NCI-H2227 (cell line): ENCODE data around the gene PRDM16.

Experiments
- DNase-seq: peaks from one replicate; lab custom pipeline; 2025; ENCODE audit not compliant: unreplicated experiment; lab: John Stamatoyannopoulos, UW

PRDM16 gene

DNA sequence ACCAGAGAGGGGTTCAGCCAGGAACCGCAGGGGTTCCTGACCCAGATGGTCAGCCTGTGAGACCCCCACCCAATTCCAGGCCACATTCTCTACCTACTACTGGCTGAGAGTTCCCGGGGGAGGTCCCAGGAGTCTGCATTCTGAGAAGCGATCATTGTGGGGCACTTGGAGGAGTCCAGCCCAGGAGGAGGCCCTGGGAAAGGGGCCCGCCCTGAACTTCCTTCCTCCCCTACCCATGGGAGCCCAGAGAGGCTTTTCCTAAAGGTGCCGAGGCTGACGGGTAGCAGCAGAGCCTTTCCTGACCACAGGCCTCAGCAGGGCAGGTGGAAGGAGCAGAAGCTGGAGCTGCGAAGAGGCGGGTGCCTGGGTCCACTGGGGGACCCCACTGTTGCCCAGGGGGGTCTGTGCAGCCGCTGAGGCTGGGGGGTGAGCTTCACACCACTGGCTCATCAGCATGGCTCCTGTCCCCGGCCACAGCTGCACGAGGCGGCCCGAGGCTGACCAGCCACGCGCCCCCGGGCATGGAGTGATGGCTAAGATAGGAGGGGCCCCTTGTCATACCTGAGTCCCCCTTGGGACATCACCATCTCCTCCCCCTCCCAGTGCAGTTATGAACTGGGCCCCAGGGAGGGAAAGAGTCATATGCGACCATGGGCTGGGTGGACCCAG lies 127.7 kb downstream of the PRDM16 start:
- no peak for DNase-seq

DNA sequence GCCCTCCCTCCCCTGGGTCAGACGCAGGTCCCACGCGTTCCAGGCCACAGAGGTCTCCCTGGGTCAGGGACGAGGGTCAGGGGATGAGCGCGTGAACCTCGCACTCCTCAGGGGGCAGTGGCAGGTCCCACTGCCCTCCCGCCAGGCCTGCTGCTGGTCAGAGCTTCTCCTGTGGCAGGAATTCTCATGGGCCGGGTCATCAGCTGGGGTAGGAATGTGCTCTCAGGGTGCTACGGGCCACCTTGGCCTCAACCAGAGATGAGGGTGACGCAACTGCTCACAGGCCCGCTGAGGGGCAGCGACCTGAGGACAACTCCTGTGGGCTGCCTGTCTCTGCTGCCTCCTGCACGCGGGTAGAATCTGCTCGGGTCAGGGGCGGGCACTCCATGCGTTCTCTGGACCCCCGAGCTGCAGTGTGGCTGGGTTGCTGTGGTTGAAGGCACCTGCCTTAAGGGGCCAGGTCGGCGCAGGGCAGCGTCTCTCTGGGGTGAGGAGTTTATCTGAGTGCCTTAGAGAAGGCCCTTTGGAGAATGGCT lies 128.8 kb downstream of the PRDM16 start:
- no peak for DNase-seq

DNA sequence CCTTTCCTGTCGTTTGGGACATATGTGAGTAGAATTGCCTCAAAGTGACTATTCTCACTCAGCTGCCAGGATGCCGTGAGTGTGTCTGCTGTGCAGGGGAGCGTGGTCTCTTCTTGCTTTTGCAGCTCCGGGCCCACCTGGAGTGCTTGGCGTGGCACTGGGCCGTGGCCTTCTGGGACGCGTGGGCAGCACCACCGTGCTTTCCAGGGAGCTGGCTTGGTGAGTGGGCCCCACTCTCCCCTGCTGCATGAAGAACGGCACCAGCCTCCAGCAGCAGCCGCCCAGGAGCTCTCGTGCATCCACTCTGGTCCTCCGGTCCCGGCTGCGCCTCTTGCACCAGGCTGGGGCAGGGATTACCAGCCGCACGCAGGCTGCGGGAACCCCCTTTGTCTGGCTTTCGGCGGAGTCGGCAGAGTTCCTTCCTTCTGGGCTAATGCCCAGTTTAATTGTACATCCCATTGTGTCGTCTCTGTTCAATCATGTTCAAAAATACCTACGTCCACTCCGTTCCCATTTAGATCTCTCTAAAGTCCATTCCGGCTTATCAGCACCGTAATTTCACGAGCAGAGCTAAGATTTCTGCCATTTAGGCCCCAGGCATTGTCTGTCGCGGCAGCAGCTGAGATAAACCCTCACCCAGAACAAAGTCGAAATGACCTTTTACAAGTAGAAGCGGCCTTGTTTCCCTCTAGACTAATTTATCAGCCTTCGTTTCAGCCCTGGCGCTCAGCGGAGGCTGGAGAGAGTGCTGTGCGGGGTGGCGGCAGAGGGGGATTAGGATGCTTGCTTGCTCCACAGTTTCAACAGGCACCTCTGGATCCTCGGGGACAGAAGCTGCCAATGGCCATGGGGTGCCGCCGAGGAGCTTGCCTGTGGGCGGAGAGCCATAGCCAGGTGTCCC lies 129.6 kb downstream of the PRDM16 start:
- DNase-seq = no peak

DNA sequence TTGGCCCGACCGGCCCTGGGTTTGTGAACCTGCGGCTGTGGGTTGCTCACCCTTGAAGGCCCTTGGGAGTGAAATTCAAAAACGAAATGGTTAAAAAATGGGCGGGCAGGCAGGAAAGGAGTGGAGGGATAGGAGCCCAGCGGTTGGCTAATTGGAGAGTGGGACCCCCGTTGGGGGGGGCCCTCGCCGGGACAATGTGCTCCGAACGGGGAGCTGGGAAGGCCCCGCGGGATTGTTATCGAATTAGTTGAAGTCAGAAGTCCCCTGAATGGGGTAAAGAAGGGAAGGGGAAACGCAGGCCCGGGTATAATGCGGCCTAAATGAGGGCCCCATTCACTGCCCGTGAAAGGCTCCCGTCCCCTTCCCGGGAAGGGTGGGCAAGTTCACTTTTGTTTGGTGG lies 135.7 kb downstream of the PRDM16 start:
- DNase-seq = no peak

DNA sequence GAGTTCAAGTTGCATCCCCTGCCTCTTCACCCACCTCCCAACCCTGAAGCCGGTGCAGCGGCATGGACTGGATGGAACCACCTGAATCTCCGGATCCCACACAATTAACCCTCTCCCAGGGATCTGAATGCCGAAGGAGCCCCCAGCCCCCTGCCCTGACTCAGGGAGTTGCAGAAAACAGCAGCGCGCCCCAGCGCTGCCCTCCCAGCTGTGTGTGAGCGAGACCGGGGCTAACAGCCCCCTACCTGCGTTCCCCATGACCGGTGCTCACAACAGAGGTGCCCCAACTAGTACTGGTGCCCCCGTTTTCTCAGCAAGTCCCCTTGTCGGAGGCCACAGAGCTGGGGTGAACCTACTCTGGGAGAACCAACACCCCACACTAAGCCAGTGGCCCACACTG lies 136.8 kb downstream of the PRDM16 start:
- no peak for DNase-seq

DNA sequence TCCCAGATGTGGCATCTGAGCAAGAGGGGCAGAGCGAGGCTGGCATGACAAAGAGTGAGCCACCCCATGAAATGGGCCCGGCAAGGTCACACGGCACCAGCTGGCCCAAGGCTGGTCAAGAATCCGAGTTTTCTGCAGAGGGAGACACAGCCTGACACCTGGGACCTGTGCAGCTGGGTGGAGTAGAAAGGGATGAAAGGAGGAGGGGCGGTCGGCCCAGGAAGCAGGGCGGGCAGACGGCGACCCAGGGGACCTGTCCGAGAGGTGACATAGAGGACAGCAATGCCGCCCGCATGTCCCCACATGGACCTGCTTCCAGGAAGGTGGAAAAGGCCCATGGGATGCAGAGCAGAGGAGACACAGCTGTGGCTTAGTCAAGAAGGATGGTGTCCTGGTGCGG lies 137.7 kb downstream of the PRDM16 start:
- no peak for DNase-seq

DNA sequence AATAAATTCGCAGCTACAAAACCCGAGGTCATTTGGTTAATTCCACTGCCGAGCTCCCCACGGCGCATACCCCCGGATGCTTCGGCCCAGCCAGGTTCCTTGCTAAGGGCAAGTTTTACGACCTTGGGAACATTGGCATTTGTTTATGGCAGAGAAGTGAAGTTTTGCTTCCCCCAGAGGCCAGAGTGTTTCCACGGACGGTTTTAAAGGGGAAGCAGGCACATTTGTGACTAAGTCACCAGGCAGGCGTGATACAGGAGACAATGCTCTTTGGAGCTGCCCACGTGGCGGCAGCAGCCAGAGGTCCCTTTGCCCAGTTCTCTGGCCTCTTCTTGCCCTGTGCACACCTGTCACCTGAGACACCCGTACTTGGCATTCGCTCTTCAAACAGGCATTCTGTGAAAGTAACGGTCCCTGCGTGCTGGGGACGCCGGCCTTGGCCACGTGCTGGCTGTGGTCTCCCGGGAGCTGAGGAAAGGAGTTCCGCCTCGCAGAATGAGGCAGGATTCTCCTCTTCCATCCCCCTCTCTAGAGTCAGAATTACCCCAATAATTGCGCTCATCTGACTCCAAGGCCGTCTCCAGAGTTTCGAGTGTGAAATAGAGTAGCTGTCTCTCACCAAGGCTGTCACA lies 138.3 kb downstream of the PRDM16 start:
- DNase-seq = no peak

DNA sequence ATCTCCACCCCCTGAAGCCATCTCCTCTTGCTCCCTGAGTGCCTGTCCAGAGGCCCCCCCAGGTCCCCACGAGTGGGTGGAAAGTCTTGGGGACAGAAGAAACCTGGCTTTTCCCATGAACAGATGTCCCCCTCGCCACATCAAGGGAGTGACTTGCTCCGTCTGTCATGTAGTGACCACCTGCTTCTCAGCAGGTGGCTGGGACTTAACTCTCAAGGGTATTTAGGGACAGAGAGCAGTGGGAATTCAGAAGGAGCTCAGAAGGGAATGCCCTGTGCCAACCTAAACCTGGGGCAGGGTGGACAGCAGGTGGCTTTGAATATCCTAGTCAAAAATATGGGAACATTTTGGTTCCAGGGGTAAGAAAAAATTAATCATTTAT lies 139.8 kb downstream of the PRDM16 start:
- no peak for DNase-seq

DNA sequence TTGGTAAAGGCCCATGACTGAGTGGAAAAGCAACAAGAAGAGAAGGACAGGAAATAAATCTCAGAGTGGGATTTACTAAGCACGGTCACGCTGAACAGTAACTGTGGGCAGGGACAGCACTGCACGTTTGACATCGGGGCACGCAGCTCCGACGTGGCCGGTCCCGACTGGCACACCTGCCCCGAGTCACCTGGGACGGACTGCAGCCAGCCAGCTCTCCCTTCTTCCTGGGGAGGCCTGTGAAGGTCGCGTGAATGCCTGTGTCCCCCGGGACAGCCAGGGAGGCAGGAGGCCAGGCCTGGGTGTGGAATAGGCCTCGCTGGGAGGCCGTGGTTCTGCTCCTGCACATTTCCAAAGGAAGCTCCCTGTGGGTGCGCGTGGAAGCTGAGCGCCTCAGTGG lies 140.2 kb downstream of the PRDM16 start:
- no peak for DNase-seq

DNA sequence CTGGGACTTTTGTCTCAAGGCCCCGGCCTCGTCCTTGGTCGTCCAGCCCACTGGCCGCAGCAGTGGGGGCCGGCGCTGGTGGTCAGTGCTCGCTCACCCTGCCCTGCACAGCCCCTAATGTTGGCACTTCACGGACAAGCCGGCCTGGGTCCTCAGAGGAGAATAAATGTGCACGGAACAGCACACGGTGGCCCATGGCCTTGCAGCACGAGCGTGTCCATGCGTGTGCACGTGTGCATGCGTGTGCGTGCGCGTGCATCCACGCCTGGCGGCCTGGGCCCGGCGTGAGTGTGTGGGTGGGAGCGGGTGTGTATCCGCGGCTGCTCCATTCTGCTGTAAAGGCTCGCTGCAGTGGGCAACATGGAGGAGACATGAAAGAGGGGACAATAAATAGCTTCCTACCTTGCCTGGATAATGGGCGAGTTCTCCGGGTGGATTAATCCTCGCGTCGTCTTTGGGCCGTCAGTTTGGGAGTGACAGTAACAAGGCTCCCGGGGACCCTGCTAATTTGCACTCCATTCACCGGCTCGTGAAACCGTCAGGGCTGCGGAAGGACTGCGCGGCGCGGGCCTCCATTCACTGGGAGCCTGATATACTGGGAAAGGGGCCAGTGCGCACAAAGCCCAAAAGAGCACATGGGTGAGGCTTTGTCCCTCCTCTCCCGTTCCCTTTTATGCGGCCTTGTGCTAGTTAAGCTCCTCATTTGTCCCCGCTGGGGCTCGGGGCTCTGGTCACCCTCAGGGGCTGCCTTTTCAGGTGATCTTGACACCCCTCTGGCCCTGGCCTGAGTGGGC lies 142.8 kb downstream of the PRDM16 start:
- DNase-seq = no peak

DNA sequence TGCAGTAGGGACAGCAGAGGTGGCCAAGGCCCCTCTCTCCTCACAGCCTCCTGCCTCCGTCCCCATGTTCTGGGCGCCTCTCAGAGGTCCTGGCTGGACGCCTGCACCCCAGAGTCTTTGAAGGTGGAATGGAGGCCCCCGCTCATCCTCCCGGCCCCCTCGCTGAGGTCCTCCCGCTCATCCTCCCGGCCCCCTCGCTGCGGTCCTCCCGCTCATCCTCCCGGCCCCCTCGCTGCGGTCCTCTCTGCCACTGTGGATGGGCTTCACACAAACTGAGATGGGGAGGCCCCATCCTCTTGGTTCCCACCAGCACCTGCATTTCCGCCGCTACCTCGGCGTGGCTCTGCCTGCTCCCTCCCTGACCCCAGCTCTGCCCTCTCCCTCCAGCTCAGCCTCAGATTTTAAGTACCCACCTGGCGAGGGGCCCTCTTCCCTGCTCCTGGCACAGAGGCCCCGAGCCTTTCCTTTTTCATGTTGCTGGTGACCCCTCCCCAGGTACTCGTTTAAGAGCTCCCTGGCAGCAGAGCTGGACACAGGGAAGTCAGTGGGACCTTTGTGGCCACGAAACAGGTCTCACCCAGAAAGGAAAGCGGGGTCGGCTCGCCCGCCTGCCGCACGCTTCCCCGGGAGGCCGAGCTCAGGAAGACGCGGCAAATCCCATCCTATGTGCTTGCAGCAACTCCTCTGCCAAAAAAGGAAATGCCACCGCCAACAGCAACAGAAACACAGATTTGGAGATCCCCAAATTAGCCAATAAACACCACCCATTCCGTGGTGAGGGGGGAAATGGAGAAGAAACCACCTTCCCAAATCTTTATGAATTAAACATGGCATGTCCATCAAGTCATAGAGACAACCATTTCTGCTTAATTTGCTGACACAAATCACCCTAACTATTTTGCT lies 143.7 kb downstream of the PRDM16 start:
- DNase-seq = no peak

DNA sequence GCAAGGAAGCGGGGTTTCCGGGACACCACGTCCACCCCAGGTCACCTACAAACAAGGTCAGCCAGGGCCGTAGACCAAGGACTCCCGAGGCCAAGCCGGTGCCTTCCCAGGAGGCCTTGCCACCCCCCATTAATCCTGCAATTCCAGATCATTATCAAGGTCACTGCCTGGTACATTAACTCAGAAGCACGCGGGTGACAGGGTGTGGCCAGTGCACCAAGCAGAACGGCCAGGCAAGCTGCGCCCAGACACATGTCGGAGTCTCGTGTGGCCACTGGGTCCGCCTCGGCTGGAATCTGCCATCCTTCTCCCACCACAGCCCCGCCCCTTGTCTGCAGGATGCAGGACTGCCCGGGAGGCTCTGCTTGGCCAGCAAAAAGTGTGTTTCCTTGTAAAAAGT lies 144.7 kb downstream of the PRDM16 start:
- no peak for DNase-seq

DNA sequence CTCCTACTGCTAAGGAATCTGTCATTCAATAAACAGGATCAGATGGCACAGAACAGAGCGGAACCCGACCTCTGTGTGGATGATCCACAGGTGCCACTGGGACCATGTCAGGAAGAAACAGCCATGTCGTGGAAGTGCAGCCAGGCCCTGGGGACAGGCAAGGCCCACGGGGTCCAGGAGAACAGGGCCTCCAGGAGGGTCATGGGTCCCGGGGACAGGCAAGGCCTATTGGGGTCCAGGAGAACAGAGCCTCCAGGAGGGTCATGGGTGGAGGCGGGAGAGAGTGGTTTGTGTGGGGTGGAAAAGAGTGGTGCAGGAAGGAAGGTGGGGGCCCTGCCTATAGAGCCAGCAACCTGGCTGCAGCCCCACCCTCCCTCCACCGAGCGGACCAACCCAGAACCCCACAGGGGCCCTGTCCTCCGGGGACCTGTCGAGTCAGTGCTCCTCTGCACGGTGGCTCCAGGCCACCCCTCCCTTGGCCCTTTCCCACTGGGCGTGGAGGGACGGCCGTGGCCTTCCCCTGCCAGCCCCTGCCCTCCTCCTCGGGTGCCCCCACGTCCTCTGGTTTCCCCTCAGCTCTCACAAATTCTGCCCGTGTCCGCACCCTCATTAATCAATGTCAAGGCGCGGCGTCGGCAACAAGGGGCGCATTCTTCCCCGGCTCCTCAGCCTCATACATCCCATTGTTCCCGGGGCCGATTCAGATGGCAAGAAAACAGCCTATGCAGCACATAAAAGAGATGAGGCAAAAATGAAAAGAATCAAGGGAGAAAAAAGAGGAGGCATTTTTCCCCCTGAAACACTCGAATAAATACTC lies 146.4 kb downstream of the PRDM16 start:
- DNase-seq = no peak

DNA sequence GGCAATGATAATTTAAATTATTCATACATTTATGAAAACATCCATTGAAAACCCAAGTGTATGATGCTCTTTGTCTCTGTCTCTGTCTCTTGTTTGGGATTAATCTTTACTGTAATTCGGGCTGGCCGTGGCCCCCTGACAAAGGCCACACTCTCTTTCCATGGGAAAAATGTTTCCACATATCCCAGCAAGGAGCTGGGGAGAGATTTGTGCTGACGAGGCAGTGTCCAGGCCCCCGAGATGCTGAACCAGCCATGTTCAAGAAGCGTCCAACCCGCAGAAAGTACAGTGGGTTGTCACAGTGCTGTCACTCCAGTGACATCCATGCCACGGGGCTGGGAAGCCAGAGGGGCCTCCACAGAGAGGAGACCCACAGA lies 147.0 kb downstream of the PRDM16 start:
- DNase-seq = no peak

DNA sequence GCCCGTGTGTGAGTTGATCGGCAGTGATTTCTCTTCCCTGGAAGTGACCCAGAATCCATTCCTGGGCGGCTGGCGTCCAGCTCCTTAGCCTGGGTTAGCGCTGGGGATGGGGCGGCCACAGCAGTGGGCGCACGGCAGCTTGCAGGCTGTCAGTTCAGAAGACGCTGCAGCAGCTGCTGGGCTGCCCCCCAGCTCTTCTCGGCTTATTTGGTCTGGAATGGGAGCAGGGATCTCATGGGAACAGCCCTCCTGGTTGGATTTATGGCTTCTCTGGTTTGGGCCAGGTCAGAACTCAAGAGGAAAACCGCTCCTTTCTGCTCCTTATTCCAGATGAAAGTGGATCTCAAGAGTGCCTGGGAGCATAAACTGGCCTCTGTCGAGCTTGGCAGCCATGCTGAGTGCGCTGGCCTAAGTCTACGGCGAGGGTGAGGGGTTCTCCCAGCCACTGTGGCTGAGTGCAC lies 148.2 kb downstream of the PRDM16 start:
- no peak for DNase-seq

DNA sequence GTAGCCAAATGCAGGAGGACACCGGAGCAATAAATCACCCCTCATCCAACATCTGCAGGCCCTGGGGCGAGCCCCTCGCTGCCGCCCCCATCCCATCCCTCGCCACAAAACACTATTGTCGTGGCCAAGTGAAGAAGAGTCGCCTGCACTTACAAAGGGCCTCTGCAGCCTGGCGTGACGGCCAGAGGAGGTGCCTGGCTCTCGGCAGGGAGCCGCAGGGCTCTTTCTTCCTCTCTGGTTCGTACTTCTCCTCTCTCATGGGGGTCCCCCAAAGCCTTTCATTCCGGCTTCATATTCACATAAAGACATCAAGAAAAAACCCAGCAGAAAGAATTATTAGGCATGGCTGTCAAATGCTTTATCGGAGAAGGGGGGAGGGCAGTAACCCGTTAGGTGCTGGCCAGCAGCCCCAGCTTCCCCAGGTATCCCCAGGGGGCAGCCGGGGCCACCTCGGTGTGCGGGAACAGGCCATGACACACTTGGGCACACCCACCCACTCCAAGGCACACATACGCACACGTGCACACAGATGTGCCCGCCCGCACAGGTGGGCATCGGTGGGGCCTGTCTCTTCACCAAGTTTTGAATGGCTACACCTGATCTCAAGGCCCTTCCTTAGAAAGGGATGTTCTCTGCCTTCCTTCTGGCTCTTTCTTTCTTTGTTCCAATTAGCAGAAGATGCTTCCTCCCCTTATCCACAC lies 149.1 kb downstream of the PRDM16 start:
- DNase-seq = no peak

DNA sequence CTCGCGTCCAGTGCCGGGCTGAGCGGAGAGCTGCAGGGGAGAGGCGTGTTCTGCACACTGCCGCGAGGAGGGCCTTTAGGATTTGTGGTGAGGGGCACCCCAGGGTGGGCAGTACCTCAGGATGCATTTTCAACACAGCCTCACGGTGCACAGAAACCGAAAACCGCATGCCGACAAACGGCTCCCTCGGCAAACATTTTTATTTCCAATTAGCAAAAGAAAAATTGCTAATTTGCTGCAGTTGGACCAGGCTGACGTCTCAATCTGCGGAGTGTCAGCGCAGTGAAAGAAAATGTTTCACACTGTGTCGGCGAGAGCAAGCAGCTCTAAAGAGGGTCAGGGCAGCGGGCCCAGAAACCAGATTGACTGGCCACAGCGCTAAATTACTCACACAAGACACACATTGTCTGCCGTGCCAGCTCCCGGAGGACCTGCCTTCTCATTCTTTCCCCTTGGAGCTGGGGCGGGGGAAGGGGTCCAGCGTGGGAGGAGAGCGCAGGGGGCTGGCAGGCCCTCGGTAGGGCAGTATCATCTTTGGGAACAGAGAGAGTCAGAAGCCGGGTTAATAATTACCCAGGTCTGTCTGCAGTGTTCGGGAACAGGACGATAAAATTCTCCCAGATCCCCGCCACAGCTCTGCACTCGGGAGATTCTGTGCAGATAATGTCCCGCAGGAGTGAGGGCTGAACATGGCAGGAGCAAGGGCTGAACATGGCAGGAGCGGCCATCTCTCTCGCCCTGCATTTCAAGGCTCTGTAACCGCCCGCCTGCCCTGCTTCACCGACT lies 150.2 kb downstream of the PRDM16 start:
- DNase-seq = no peak
